Femur (tissue), 1 donor: Measurements from ENCODE around the gene RNF180.
A peak's percentile ranks its signal among the peaks of the same experiment; 100 is the strongest.

Experiments used
- DNase-seq: peaks from one replicate; pipeline ENCODE4 v3.0.0-alpha.2; 2017

Gene RNF180, protein sequence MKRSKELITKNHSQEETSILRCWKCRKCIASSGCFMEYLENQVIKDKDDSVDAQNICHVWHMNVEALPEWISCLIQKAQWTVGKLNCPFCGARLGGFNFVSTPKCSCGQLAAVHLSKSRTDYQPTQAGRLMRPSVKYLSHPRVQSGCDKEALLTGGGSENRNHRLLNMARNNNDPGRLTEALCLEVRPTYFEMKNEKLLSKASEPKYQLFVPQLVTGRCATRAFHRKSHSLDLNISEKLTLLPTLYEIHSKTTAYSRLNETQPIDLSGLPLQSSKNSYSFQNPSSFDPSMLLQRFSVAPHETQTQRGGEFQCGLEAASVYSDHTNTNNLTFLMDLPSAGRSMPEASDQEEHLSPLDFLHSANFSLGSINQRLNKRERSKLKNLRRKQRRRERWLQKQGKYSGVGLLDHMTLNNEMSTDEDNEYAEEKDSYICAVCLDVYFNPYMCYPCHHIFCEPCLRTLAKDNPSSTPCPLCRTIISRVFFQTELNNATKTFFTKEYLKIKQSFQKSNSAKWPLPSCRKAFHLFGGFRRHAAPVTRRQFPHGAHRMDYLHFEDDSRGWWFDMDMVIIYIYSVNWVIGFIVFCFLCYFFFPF

DNA sequence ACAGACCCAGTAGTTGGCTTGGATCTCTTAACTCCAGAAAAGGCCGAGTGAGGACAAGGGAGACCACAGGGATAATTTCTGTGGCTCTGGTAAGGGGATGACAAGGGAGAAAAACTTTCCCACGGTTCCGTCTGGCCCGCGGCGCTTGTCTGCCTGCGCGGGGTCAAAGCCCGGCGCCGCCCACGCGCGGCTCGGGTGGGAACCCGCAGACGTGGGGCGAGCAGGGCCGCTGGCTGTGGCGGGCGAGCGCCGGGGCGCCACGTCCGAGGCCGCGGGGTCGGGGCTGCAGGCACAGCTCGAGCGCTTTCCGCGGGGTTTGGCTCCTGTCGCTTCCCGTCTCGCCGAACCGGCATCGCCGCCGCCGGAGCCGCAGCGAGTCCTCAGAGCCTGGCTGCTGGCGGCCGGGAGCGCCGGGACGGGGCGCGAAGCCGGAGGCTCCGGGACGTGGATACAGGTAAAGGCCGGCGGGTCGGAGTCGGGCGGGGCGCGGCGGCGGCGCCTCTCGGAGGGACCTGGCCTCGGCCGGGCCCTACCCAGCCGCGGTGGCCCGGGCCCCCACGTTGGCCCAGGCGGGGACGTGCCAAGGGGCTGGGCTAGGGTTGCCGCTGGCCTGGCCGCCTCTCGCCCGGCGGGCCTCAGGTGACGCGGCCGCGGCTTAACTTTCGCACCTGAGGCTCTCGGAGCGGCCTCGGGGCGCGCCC, at the start of gene RNF180:
RNF180 (plus strand) TSS at position 344 of the 701 bp plus-strand sequence. CDS start 34,965 bp downstream, outside the sequence.
- peak; percentile 60 for DNase-seq

- DNase-seq, result no peak
Observed at GRCh38 chr5:64125521-64125920, 40.1 kb upstream of the RNF180 start.

DNA sequence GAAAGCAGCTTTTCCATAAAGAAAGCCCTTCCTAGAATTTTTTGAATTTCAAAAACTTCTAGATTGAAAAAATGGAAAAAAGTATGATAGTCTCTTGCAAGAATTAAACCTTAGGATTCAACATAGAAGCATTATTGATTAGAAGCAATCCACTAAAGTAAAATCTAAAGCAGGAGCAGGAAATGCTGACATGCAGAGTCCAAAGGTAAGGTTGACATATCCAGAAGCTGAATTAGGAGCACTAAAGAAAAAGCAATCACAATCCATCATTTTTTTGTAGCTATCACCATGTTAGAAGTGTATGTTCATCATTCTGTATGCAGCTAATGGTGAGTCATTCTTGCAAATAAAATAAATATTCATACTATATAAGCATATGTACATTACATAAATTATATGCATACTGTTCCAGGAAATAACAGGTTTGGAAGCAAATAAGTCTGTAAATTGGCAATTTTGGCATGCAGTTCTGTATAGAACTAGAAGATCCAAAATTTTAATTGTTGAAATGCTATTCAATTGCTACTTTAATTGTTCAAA, 39.4 kb upstream of the RNF180 start:
- DNase-seq, result no peak

GRCh38 chr5:64140018-64140417, 25.6 kb upstream of the RNF180 start:
- no peak for DNase-seq

DNA sequence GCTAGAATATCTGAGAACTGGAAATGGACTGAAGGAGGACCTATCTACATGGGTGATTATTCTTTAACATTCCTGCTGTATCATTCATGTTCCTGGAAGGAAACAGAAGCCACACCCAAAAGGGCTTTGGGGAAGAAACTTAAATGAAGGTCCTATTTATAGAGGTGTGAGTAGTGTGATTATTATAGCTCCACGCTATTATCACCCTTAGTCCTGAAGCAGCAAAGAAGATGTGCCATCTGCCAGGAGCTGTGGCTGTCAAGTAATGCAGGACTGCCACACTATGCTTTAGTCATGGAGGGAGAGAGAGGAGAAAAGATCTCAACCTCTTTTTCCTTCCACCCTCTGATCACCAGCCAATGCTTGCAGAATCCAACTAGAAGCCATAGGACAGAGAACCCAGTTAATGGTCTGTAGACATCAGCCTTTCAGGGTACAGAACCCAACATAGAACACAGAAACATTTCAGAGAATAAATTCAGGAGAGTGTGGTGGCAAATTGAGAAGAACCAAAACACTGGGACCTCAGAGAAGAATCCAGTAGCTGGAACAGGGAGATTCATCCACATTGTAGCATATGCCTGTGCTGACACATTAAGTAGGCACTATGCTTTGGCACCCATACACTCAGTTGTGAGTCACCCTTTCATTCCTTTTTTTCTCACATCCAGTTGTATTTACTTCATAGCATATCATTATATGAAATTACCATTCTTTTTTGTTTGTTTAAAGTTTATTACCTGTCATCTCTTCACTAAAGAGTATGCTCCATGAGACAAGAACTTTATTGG, 21.0 kb upstream of the RNF180 start:
- DNase-seq, result no peak

- no peak for DNase-seq
Observed at GRCh38 chr5:64145216-64145895, 20.3 kb upstream of the RNF180 start.

DNA sequence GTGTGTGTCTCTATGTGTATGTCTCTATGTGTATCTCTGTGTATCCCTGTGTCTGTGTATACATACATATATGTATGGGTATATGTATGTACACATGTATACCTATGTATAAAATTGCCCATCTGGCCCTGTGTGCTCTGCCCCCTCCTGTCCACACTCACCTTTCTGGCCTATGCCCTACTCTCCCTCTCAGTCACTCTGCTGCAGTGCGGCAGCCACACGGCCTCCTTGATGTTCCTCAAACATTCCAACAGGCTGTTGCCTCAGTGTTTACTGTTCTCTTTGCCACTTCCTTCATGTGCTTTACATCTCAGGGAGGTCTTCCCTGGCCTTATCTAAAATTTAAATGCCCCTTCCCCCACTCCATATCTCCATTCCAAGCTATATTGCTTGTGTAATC, 18.3 kb upstream of the RNF180 start:
- no peak for DNase-seq

GRCh38 chr5:64147849-64148441, 17.7 kb upstream of the RNF180 start:
- peak; percentile 58 for DNase-seq

DNA sequence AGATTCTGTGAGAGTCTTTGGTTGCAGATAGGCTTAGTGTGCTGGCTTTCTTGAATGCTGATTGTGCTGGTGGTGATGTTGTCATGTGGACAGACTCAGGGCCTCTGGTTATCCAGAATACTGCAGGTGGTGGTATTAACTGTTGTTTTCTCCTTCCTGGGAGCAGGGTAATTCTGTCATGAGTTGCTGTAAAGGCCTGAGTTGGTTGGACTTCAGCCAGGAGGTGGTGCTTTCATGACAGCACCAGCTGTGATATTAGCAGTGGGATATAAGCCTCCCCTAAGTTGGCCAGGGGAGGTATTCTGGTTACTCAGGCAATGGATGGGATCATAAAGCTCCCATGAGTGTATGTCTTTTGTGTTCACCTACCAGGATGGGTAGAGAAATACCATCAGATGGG, 16.4 kb upstream of the RNF180 start:
- no peak for DNase-seq

DNA sequence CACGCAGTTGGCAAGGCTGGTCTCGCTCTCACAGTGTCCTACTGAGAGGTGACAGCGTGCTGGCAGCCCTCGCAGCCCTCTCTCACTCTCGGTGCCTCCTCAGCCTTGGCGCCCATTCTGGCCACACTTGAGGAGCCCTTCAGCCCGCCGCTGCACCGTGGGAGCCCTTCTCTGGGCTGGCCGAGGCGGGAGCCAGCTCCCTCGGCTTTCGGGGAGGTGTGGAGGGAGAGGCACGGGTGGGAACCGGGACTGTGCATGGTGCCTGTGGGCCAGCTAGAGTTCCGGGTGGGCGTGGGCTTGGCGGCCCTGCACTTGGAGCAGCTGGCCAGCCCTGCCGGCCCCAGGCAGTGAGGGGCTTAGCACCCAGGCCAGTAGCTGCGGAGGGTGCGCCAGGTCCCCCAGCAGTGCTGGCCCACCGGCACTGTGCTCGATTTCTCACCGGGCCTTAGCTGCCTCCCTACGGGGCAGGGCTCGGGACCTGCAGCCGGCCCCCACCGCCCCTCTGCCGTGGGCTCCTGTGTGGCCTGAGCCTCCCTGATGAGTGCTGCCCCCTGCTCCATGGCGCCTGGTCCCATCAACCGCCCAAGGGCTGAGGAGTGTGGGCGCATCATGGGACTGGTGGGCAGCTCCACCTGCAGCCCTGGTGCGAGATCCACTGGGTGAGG, 15.7 kb upstream of the RNF180 start:
- no peak for DNase-seq

DNA sequence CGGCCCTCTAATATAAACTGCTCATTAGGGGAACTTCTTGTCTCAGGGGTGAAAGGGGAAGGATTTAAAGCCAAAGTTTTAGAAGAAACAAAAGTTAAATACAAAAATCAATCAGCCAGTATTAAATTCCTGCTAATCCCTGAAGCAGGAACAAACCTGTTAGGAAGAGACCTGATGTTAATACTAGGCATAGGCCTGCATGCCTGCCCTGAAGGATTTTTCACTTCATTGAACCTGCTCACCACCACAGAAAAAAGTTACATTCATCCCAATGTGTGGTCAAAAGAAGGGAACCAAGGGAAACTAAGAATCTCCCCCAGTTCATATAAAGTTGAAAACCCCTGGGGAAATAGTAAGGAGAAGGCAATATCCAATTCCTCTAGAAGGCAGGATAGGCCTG, 9.4 kb upstream of the RNF180 start:
- no peak for DNase-seq

DNA sequence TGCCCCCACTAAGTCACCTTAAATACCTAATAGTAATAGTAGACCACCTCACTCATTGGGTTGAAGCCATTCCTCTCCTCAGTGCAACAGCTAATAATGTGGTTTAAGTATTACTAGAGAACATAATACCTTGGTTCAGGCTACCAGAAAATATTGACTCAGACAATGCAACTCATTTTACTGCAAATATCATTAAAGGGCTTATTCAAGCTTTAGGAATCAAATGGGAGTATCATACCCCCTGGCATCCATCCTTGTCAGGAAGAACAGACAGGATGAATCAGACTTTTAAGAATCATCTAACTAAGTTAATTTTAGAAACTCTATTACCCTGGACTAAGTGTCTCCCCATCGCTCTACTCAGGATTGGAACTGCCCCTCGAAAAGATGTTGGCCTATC, 6.8 kb upstream of the RNF180 start:
- no peak for DNase-seq

GRCh38 chr5:64160201-64160600, 5.4 kb upstream of the RNF180 start:
- DNase-seq, result no peak

DNA sequence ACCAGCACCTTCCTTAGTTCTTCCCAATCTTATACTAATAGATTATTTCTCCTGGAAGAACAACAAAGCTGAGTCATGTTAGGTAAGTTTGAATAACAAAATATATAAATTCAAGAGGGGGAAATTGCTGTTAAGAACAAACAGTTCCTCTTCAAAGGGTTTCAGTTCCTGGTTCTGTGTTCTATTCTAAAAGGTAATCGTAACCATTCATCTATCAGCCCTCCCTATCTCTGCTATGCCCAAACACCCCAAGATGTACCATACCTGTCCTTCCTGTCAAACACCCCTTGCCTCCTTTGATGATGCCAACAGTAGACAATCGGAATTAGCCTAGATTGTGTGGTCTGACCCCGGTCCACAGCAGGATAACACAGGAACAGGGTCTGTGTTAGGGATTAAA, 4.2 kb upstream of the RNF180 start:
- DNase-seq, result no peak

DNA sequence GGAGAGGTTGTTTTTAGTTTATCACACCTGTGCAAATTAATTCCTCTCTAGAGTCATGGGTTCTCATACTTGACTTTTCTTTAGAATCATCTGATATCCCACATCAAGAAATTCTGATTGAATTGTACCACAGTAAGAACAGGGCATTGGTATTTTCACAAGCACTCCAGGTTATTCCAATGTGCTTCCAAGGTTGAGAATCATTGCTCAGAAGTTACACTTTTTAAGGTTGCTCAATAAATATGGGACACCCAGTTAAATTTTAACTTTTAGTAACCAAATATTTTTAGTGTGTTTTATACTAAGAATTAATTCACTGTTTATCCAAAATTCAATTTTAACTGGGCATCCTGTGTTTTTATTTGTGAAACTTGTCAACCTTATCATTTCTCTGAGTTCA, 2.5 kb upstream of the RNF180 start:
- no peak for DNase-seq

DNA sequence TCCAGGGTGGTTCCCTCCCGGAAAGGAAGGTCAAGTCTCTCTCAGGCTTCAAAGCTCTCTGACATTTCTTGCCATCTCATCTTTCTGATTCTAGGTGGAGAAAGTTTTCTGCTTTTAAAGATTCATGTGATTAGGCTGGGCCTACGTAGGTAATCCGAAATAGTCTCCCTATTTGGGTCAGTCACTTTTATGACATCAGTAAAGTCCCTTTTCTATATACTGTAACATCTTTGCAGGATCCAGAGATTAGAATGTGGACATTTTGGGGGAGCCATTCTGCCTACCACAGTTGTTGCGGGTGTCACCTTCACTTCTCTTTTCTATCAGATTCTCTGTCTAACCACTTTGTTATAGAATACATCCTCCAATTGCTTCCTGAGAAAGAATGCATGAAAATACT, 1.9 kb upstream of the RNF180 start:
- no peak for DNase-seq

DNA sequence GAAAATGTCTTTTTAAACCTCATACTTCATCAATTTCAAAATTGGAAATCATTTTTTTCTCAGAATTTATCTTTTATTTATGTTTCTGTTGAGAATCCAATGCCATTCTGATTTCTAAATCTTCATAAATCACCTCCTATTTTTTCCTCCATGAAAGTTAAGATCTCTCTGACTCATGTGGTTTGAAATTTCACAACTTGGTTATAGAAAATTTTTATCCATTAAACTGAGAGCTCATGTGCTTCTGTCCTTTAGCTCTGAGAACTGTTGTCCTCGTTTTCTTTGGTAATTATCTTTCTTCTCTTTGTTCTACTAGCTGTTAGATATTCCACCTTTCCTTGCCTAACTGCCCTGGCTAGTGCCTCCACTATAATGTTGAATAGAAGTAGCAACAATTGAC, 1.5 kb upstream of the RNF180 start:
- DNase-seq, result no peak

DNA sequence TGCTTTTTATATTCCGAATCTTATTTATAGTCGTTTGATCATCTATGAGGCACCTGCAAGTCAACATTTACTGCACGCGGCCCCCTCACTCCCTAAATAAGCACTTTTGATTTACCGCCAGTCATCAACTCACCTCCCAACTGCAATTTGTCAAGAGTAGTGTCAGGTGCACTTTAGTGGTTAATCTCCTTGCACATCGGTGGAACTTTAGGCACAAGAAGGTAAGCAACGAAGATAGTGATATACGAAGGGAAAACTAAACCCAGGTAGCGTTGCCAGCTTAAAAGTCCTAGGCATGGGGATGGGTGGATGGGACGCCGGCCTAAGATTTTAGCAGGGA, 513 bp upstream of the RNF180 start:
- no peak for DNase-seq

GRCh38 chr5:64166201-64166959, 737 bp downstream of the RNF180 start:
- DNase-seq, result no peak

DNA sequence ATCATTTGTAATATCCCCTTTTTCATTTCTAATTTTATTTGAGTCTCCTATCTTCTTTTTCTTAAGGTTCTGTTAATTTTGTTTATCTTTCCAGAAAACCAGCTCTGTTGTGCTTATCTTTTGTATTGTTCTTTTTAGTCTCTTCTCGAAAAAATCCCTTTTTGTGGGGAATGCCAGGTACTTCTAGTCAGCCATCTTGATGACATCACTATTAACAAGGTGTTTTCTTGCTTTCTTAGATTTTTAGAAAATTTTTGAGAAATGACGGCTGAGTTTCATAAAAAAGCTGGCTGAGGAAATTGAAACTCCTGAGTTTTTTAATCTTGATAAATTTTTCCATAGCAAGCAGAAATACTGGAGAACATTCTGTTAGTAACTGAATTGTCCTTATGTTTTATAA, 10.7 kb downstream of the RNF180 start:
- DNase-seq, result no peak
